ENCODE measurements around the gene IL23A.
"Not testable (repeated sequence)": the region's sequence is repeated elsewhere in the genome, so short reads cannot be mapped to it uniquely, and the experiment has no call there.

Gene IL23A

GRCh38 chr12:56338308-56339157 lies at the start of gene IL23A:
TSS of gene IL23A (plus strand) at chr12:56338884. CDS start at chr12:56339045, 161 bp downstream.
- DNase-seq = no peak

GRCh38 chr12:56293795-56294194 lies 44.9 kb upstream of the IL23A start:
- no peak for DNase-seq

GRCh38 chr12:56296295-56296694 lies 42.4 kb upstream of the IL23A start:
- peak; percentile 55 for DNase-seq

- DNase-seq = no peak
These were observed 41.3 kb upstream of the IL23A start for GRCh38 chr12:56297400-56297799.

GRCh38 chr12:56298828-56299227 lies 39.9 kb upstream of the IL23A start:
- peak; percentile 18 for DNase-seq

GRCh38 chr12:56299308-56299852 lies 39.3 kb upstream of the IL23A start:
- peak; percentile 79 for DNase-seq

GRCh38 chr12:56299853-56300643 lies 38.6 kb upstream of the IL23A start, which contains the start of gene CS:
TSS of gene CS (minus strand) at chr12:56300330. CDS start at chr12:56300201, 129 bp downstream.
- peak; percentile 100 for DNase-seq

GRCh38 chr12:56300644-56301464 lies 37.8 kb upstream of the IL23A start:
- peak; percentile 71 for DNase-seq

GRCh38 chr12:56304276-56304675 lies 34.4 kb upstream of the IL23A start:
- DNase-seq = no peak

GRCh38 chr12:56304872-56305590 lies 33.7 kb upstream of the IL23A start:
- DNase-seq = no peak

GRCh38 chr12:56307221-56307965 lies 31.3 kb upstream of the IL23A start:
- no peak for DNase-seq

GRCh38 chr12:56308714-56309113 lies 30.0 kb upstream of the IL23A start:
- no peak for DNase-seq

- DNase-seq = no peak
These were observed 27.7 kb upstream of the IL23A start for GRCh38 chr12:56311003-56311402.

GRCh38 chr12:56315249-56315621 lies 23.4 kb upstream of the IL23A start:
- peak; percentile 35 for DNase-seq

- DNase-seq = peak; percentile 99
These were observed 22.8 kb upstream of the IL23A start, which contains the start of gene CNPY2 for GRCh38 chr12:56315622-56316473. TSS of gene CNPY2 (minus strand) at chr12:56315988. CDS start at chr12:56315217, 771 bp downstream.

- no peak for DNase-seq
These were observed 21.0 kb upstream of the IL23A start for GRCh38 chr12:56317675-56318074.

GRCh38 chr12:56321027-56321426 lies 17.7 kb upstream of the IL23A start:
- DNase-seq = no peak

- not testable (repeated sequence) for DNase-seq
These were observed 17.1 kb upstream of the IL23A start for GRCh38 chr12:56321610-56322009.

GRCh38 chr12:56324206-56324605 lies 14.5 kb upstream of the IL23A start:
- DNase-seq = no peak

GRCh38 chr12:56326126-56326525 lies 12.6 kb upstream of the IL23A start:
- DNase-seq = no peak
